GM19025 (cell line): ENCODE measurements around the gene USH1C.

Experiments
- ATAC-seq: cut with Tn5 transposase; IDR thresholded peaks from one replicate; pipeline ENCODE4 v1.9.1; 2021; ENCODE audit warnings: mild to moderate bottlenecking, low read depth, moderate library complexity; ENCODE audit not compliant: unreplicated experiment

Gene USH1C

DNA sequence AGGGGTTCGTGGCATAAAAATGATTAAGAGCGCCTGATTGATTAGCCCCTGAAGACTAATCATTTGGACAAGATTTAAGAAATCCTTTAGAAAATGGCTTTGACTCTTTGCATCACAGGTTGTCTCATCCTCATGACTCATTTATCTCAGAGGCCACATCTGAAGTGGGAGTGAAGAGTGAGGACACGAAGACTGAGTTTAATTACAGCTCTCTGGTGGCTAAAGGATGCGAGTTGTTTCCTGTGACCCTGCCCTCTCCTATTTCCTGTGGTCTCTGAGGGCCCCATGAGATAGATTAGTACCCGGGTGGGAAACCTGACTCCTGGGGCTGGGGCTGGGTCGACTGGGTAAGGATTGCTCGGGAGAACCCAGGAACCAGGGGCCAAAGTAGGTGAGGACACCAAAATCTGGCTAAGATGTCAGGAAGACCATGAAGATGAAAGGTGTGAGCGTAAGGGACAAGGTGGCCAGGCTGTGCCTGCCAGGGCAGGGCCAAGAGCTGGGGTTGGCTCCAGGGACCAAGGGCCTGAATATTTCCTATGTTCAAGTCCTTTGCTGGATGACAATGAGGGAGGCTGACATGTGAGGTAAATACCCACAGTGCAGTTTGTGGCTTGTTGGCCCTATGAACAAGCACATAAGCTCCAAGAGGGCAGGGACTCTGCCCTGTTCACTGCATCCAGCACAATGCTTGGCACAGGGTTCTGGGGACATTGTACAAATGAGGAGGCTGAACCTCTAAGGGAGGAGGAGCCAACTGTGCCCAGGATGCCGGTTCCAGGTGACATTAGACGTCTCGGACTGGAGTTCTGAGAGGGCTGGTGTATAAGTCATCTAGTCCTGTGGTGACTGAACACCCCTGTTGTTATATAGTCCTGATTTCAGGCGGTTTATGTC is 6.5 kb upstream of the USH1C start:
- no peak for ATAC-seq

DNA sequence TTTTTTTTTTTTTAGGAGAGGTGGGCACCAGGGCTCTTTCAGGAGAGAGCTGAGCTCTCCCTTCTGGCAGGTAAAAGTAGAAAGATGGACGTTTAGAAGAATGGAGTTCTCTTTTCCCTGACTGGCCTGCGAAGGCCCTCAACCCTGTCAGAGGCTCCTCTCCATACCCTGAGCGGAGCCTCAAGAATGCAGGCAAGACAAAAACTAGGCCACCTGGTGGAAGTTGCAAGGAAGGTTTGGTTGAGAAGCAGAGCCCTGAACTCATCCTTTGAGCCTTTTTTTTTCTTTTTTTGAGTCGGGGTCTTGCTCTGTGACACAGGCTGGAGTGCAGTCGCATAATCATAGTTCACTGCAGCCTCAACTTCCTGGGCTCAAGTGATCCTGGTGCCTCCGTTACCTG is 4.2 kb upstream of the USH1C start:
- no peak for ATAC-seq

- ATAC-seq = no peak
Observed at GRCh38 chr11:17547932-17548331, 3.7 kb upstream of the USH1C start.

GRCh38 chr11:17547051-17547577 is 2.9 kb upstream of the USH1C start, which contains the start of gene OTOG:
Gene OTOG (plus strand): TSS chr11:17547259. CDS start chr11:17547373, 114 bp downstream.
- no peak for ATAC-seq

- no peak for ATAC-seq
Observed at GRCh38 chr11:17546240-17546639, 2.0 kb upstream of the USH1C start.

- ATAC-seq = no peak
Observed at GRCh38 chr11:17543574-17544180, 539 bp downstream of the USH1C start.

DNA sequence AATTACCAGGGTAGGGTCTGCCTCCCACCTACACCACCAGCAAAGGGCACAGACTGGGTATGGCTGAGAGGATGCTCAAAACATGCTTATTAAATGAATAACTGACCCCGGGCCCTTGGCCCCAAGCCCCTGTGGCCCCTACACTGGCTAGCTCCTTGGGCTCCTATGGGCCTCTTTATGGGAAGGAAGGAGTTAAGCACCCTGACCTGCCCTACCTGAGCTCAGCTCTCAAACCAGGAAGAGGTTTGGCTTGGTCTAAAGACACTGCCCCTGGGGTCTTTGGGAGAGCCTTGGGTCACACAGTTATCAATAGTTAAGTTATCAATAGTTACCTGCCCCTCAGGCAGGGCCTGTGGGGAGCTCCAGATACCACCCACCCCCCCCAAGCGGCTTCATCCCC is 1.2 kb downstream of the USH1C start:
- no peak for ATAC-seq

DNA sequence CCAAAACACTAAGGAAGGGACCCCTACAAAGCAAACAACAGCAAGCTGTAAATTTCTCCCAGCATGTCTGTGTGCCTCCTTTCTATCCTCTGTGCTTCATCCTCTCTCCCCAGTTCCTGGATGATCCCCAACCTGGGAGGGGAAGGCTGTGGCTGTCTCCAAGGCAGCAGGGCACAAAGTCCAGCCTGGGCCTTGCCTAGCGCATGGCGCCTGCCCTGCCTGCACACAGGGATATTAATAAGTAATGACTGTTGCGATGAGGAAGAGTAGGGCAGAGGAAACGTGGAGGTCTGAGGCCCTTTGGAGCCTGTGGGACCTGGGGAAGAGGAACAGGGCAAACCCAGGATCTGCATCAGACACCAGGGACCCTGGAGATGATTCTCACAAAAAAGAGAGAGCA is 2.0 kb downstream of the USH1C start:
- no peak for ATAC-seq

- no peak for ATAC-seq
Observed at GRCh38 chr11:17541330-17541885, 2.8 kb downstream of the USH1C start.

- no peak for ATAC-seq
Observed at GRCh38 chr11:17540807-17541206, 3.4 kb downstream of the USH1C start.

DNA sequence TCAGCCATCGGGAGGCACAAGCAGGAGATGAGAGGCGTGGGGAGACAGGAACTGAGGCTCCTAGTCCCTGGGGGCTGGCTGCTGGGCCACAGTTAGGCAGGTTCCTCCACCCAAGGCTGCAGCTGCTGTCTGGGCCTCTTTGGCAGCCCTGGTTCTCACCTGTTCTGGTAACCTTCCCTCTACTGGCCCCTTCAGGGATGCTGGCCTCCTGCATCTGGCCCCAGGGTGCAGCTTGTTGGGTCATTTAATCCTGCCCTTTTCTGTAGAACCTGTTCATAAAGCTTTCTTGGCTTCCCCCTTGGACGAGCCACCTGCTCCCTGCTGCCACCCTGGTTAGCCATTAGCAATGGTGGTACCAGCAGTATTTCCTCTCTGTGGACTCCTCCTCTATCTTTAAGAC is 5.5 kb downstream of the USH1C start:
- ATAC-seq = no peak

DNA sequence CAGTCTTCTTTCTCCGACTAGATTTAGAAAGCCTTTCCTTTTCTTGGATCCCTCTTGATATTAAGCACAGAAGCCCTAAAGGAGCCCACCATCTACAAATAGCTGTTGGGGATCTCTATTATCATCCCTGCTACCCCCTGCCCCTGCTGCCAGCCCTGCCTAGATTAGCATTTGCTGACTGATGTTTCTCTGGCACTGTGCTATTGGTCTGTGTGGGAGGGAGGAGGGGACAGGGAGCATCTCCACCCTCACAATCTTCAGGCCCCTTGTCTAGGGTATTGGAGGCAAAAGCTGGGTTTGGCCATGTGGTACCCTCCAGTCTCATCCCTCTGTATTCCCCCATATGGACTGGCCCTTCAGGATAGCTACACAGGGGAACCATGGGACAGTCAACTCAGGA is 6.2 kb downstream of the USH1C start:
- no peak for ATAC-seq

DNA sequence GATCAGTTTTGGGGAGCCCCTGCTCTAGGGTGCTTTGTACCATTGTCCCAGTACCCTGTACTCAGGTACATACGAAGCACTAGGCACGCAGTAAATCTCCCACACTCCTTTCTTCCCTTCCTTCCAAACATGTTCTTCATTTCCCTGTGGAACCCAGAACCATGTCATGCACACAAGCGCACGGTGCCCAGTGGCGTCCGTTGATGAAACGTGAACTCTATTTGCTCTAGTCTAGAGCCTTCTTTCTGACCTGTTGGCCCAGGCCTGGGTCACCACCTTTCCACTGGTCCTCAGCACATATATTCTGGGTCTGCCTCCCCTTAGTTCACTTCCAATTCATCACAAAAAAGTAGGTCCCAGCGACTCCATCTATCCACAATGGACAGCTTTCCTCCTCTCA is 7.0 kb downstream of the USH1C start:
- no peak for ATAC-seq

DNA sequence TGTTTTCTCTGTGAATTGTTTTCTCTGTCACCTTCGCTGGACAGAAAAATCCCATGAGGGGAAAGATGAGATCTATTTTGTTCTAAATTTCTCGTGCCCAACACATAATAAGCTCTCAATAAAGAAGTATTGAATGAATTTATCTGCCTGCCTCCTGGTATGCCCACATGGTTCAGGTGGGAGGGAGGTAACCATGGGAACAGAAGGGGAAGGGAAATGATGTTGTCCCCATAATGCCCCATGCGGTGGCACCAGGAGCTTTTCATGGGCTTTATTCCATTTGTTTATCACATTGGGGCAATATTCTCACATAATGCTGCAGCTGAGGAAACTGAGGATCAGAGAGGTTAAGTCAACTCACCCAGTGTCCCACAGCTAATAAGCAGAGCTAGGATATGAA is 8.7 kb downstream of the USH1C start:
- no peak for ATAC-seq

DNA sequence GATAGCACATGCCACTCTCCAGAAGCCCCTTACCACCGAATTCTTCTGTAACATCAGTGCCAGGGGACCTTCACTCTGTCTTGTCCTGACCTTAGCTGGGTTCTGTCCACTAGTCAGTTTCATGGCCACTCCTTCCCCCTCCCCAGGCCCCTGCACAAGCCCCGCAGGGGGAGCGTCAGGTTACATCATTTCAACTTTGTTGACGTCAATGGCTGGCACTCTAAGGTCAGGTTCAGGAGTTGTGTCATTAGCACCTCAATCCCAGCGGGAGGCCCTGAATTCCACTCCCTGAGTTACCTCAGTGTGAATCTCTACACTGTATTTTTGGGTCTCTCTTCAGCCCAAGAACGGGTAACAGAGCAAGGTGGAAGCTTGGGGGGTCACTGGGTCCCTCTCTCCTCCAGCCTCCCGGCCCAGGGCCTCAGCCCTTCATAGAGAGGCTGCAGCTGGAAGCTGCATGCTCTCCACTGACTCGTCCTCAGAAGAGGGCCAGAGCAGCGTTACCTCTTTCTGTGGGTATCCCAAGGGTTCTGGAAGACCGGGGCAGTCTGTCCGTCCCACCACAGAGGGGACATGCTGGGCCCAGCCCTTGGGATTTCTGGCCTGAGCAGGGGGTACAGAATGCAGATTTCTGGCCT is 10.3 kb downstream of the USH1C start:
- no peak for ATAC-seq

DNA sequence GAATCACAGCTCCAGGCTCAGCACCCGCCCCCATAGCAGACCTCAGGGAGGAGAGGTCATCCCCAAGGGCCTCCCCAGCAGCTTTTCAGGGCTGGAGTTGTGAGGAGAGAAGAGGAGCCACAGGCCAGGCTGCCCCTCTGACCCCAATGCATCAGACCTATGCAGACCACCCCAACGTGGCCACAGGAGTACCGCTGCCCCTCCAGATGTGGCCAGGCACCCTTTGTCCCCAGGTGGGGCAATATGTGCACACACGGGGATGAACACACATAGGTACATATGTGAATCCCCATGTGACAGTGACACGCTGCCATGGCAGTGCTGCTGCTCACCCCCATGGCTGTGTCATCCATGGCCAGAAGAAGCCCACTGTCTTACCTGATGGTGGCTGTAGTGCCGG is 10.9 kb downstream of the USH1C start:
- ATAC-seq = no peak

DNA sequence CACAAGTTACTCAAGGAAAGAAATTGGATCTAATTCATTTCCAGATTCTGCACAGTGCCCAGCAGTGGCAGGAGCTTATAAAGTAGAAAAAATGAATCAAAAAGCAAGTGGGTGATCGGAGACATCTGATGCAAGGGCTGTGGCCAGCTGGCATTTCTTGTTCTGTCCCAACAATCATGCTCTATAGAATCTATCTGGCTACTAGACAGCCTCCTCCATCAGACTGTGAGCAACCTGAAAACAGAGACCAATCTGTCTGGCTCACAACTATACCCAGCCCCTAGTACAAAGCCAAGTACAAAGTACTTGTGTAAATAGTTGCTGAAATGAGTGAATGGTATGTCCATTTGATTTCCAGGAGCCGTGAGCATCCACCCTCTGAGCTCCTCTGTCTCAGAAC is 11.4 kb downstream of the USH1C start:
- no peak for ATAC-seq

DNA sequence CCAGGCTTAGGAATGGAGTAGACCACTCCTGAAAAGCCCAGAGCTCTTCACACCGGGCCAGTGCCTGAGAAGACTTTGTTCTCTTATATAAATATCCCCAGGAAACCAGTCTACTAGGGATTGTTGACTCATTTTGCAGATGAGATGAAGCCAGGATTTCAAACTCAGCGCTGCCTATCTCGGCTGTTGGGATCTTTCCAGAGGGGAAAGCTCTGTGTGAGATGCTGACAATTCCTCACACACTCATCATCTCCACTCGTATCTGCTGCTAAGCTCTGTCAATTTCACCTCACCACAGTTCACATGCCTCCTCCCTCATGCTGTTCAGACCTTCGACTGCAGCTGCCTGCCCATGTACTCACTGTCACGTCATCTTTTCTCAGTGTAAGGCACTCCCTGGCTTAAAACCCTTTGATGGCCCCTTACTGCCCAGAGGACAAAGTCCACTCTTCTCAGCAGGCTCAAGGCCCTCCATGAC is 12.5 kb downstream of the USH1C start:
- no peak for ATAC-seq

- ATAC-seq = no peak
Observed at GRCh38 chr11:17531071-17531600, 13.1 kb downstream of the USH1C start.

DNA sequence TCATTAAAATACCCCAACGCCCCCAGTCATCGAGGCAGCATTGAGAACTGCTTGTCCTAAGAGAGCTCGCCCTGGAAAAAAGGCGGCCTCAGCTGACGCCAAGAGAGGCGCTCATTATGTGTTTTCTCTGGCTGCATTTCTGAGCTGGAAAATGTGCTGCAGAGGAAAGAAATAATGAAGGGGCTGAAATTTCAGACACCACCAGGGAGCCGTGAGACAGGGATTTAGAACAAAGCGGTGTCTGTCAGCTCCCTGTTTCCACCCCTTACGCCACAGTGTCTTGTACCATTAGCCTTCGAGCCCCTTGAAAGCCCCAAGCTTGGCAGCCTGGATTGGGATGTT is 14.4 kb downstream of the USH1C start:
- no peak for ATAC-seq
